ENCODE measurements around the gene FAM83D. TPM values are rescaled to one million over a fixed set of nuclear protein-coding genes. Genes with fewer than 3 reads are reported as not detected.

The FAM83D gene
- total and polyA plus RNA-seq, 7 donors = 1.2 to 291 (median 14.9) TPM

DNA sequence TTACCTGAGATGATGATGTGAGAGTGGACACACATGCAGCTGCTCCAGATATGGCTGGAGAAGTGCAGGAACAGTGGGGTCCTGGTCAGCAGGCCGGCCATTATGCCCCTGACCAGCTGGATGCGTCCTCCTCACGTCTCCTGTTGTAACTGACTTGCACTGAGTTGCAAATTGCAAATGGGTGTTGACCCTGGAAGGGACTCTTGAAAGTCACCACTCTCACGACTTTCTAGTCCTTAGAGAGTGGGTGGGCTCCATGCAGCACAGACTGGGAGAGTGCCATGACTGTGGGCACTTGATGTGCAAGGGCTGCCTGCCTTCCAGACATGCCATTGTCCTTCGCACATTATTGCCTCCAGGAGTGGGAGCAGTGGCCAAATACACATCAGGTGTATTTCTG is 10.8 kb downstream of the FAM83D start:
- 95 to 97% methylated on average over 5 of the region's 5 CpGs for WGBS, 2 donors
- Histone ChIP-seq H3K27me3 (no peaks in the 10 kb centered on the region), H3K4me1 (peaks cover 0 to 51% (median 19%) of the 10 kb centered on the region in 4 donors), H3K36me3 (peaks cover 0 to 18% (median 0%) of the 10 kb centered on the region in 4 donors), H3K9me3 (no peaks in the 10 kb centered on the region), H3K4me3 (no peak overlapping the region), H3K27ac (peak overlapping the region in 2 of 4 donors; percentile 85 to 87)
- TF ChIP-seq, protein P1, sequence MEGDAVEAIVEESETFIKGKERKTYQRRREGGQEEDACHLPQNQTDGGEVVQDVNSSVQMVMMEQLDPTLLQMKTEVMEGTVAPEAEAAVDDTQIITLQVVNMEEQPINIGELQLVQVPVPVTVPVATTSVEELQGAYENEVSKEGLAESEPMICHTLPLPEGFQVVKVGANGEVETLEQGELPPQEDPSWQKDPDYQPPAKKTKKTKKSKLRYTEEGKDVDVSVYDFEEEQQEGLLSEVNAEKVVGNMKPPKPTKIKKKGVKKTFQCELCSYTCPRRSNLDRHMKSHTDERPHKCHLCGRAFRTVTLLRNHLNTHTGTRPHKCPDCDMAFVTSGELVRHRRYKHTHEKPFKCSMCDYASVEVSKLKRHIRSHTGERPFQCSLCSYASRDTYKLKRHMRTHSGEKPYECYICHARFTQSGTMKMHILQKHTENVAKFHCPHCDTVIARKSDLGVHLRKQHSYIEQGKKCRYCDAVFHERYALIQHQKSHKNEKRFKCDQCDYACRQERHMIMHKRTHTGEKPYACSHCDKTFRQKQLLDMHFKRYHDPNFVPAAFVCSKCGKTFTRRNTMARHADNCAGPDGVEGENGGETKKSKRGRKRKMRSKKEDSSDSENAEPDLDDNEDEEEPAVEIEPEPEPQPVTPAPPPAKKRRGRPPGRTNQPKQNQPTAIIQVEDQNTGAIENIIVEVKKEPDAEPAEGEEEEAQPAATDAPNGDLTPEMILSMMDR (IDR thresholded peaks at IDR 0.05) = no peak
- intact Hi-C loops (cut with DNase I) = no loop called here
- no peak for DNase-seq

DNA sequence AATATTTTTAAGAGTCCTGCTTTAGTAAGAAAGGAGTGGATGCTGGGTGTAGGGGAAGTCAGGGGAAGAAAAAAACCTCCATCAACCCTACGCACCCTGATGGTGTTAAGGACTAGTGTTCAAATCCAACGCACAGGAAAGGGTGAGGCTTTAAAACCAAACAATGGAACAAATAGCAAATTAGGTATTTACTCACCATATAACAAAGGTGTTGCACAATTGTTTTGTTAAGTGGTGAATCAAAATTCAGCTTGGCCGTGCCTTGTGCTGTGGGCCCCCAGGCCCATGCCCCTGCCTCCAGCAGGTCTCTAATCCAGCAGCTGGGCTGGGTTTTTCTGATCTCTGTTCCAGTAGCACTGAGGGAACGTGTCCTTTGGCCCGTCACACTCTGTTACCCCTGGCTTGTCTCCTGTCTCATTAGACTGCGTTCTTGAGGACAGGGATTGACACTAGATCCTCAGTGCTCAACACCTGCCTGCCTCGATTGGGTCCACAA is 11.8 kb downstream of the FAM83D start:
- no peak for TF ChIP-seq POLR2AphosphoS5 (IDR thresholded peaks at IDR 0.05)
- TF ChIP-seq POLR2A (IDR thresholded peaks at IDR 0.05) = no peak
- no peak for TF ChIP-seq EP300 (IDR thresholded peaks at IDR 0.05)
- Histone ChIP-seq H3K27me3 (no peaks in the 10 kb centered on the region), H3K9me3 (no peaks in the 10 kb centered on the region), H3K4me3 (no peak overlapping the region), H3K27ac (peak overlapping the region in 2 of 4 donors; percentile 85 to 87), H3K4me1 (peaks cover 0 to 42% (median 15%) of the 10 kb centered on the region in 4 donors), H3K36me3 (peaks cover 0 to 28% (median 1%) of the 10 kb centered on the region in 4 donors)
- DNase-seq = peak; percentile 4
- intact Hi-C loops (cut with DNase I) = no loop called here
- WGBS, 2 donors = 84 to 90% methylated on average over 7 of the region's 7 CpGs

DNA sequence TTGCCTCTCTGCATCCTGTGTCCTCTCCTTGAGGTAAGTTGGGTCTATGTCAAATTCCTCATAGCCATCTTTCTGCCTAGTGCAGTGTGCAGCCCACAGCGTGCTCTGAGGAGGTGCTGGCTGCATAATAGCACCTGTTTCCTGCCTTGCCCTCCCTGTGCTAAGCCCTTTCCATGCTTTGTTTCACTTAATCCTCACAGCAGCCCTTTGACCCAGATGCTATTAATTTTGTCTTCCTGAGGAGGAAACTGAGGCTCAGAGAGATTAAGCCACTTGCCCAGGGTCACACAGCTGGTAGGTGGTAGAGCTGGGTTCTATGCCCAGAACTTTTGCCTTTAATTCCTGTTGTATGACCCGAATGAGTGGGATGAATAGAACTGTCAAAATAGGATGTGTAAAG is 13.5 kb downstream of the FAM83D start:
- WGBS, 2 donors = 89 to 95% methylated on average over 2 of the region's 2 CpGs
- Histone ChIP-seq H3K4me3 (no peak overlapping the region), H3K27ac (peak overlapping the region in 3 of 4 donors; percentile 5 to 50 (median 18)), H3K4me1 (peaks cover 0 to 30% (median 15%) of the 10 kb centered on the region in 4 donors), H3K27me3 (no peaks in the 10 kb centered on the region), H3K36me3 (peaks cover 0 to 45% (median 6%) of the 10 kb centered on the region in 4 donors), H3K9me3 (no peaks in the 10 kb centered on the region)
- peak; percentile 2 for DNase-seq
- intact Hi-C loops (cut with DNase I) = no loop called here
- TF ChIP-seq EP300 (IDR thresholded peaks at IDR 0.05) = no peak
- TF ChIP-seq POLR2AphosphoS5 (IDR thresholded peaks at IDR 0.05) = no peak
- no peak for TF ChIP-seq POLR2A (IDR thresholded peaks at IDR 0.05)
- TF ChIP-seq, protein P1 (IDR thresholded peaks at IDR 0.05) = no peak

DNA sequence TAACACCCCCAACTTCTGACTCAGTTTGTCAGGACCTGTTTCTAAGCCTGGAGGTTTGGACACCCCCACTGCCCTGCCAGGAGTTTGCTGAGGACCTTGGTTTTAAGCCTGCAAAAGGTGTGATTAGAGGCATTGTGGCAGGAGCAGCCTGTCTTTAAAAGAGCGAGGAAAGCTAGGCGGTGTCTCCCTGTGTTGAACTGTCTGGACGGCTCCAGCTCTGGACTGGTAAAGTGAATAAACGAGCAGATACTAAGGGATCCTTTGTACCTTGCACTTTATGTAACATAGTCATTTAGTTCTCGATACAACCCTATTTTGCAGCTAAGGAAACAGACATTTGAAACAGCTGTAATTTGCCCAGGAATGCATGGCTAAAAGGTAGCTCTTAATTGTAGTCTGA is 14.4 kb downstream of the FAM83D start:
- peak; percentile 6 for DNase-seq
- Histone ChIP-seq H3K27ac (peak overlapping the region in 3 of 4 donors; percentile 5 to 50 (median 13)), H3K4me3 (no peak overlapping the region), H3K9me3 (no peaks in the 10 kb centered on the region), H3K27me3 (no peaks in the 10 kb centered on the region), H3K4me1 (peaks cover 0 to 25% (median 12%) of the 10 kb centered on the region in 4 donors), H3K36me3 (peaks cover 0 to 48% (median 6%) of the 10 kb centered on the region in 4 donors)
- TF ChIP-seq, protein P1 (IDR thresholded peaks at IDR 0.05) = no peak
- TF ChIP-seq POLR2A (IDR thresholded peaks at IDR 0.05) (no peak), POLR2AphosphoS5 (IDR thresholded peaks at IDR 0.05) (no peak), EP300 (IDR thresholded peaks at IDR 0.05) (no peak)
- WGBS, 2 donors = 90 to 96% methylated on average over 5 of the region's 5 CpGs
- intact Hi-C loops (cut with DNase I) = no loop called here

DNA sequence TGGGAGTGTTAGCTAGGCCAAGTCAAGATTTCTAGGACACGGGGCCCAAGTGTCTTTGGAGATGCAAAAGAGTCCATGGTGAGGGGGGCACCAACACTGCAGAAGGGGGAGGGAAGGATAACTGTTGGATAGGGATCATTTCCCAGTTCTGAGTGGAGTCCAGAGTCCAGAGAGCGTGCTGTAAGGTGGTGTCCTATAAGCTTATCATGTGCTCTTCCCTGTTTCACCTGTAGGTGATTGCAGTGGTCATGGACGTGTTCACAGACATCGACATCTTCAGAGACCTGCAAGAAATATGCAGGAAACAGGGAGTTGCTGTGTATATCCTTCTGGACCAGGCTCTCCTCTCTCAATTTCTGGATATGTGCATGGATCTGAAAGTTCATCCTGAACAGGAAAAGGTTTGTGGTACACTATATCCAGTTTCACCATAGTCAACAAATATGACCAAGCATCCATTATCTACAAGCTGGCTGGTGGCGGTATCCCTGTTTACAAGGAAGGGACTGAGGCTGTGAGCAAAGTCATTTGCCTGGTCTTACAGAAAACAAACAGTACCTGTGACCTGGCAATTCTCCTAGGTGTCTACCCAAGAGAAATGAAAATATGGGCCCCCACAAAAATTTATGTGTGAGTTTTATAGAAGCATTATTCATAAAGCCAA is 15.6 kb downstream of the FAM83D start:
- intact Hi-C loops (cut with DNase I) = no loop called here
- Histone ChIP-seq H3K27me3 (no peaks in the 10 kb centered on the region), H3K27ac (peak overlapping the region in 2 of 4 donors; percentile 13 to 50), H3K4me3 (no peak overlapping the region), H3K4me1 (peaks cover 0 to 16% (median 6%) of the 10 kb centered on the region in 4 donors), H3K9me3 (no peaks in the 10 kb centered on the region), H3K36me3 (peaks cover 0 to 53% (median 6%) of the 10 kb centered on the region in 4 donors)
- 86 to 94% methylated on average over 5 of the region's 5 CpGs for WGBS, 2 donors
- no peak for TF ChIP-seq POLR2A (IDR thresholded peaks at IDR 0.05)
- TF ChIP-seq, protein P1 (IDR thresholded peaks at IDR 0.05) = peak in 1 of 4 experiments; percentile 13
- DNase-seq = peak; percentile 12

Measured in sigmoid colon (tissue), 7 donors.